HEK293T (cell line): ENCODE results near the gene MYLK.

Source experiments
- CTCF ChIA-PET: fragments of 350-600 bp; formaldehyde crosslinking; extraction: SDS; loops from one replicate; lab custom pipeline; 2021; ENCODE audit warnings: antibody characterized with exemption, inconsistent platforms; lab: Yijun Ruan, JAX
- POLR2A ChIA-PET: fragments of 350-600 bp; formaldehyde crosslinking; extraction: SDS; loops from one replicate; lab custom pipeline; 2020; ENCODE audit warnings: antibody characterized with exemption, inconsistent platforms; lab: Yijun Ruan, JAX
- DNase-seq: peaks from one replicate; pipeline ENCODE4 v3.0.0; 2012; ENCODE audit warnings: mixed read lengths; ENCODE audit errors: extremely low spot score
- ARNT ChIP-seq: fragments of 450-650 bp; IDR thresholded peaks from 2 replicates; pipeline ENCODE4 v1.6.1; 2017; ENCODE audit warnings: mild to moderate bottlenecking
- BHLHE40 ChIP-seq: fragments of 450-650 bp; IDR thresholded peaks from 2 replicates; pipeline ENCODE4 v1.6.1; 2016; ENCODE audit warnings: mild to moderate bottlenecking, moderate library complexity, borderline replicate concordance
- CTBP1 ChIP-seq: fragments of 450-650 bp; IDR thresholded peaks from 2 replicates; pipeline ENCODE4 v1.6.1; 2016; ENCODE audit warnings: borderline replicate concordance
- ELF4 ChIP-seq: fragments of 450-650 bp; IDR thresholded peaks from 2 replicates; pipeline ENCODE4 v1.6.1; 2017; ENCODE audit warnings: antibody characterized with exemption
- FOXA1 ChIP-seq: fragments of 450-650 bp; IDR thresholded peaks from 2 replicates; pipeline ENCODE4 v1.6.1; 2016; ENCODE audit warnings: mild to moderate bottlenecking
- FOXK2 ChIP-seq: fragments of 450-650 bp; IDR thresholded peaks from 2 replicates; pipeline ENCODE4 v1.6.1; 2016; ENCODE audit warnings: mild to moderate bottlenecking
- FOXM1 ChIP-seq: fragments of 450-650 bp; IDR thresholded peaks from 2 replicates; pipeline ENCODE4 v1.6.1; 2017; ENCODE audit warnings: mild to moderate bottlenecking, borderline replicate concordance
- HDGF ChIP-seq: fragments of 450-650 bp; IDR thresholded peaks from 2 replicates; pipeline ENCODE4 v1.6.1; 2017; ENCODE audit warnings: antibody characterized with exemption, borderline replicate concordance
- L3MBTL2 ChIP-seq: fragments of 450-650 bp; conservative IDR thresholded peaks from 2 replicates; pipeline ENCODE4 v1.6.1; 2016; ENCODE audit warnings: mild to moderate bottlenecking
- LEF1 ChIP-seq: fragments of 450-650 bp; IDR thresholded peaks from 2 replicates; pipeline ENCODE4 v1.6.1; 2017; ENCODE audit warnings: mild to moderate bottlenecking, borderline replicate concordance
- NFRKB ChIP-seq: fragments of 450-650 bp; IDR thresholded peaks from 2 replicates; pipeline ENCODE4 v1.6.1; 2016; ENCODE audit warnings: mild to moderate bottlenecking, moderate library complexity
- SP1 ChIP-seq: fragments of 450-650 bp; IDR thresholded peaks from 2 replicates; pipeline ENCODE4 v1.6.1; 2017
- SUZ12 ChIP-seq: fragments of 450-650 bp; IDR thresholded peaks from 2 replicates; pipeline ENCODE4 v1.6.1; 2016; ENCODE audit warnings: mild to moderate bottlenecking
- TARDBP ChIP-seq: fragments of 450-650 bp; IDR thresholded peaks from 2 replicates; pipeline ENCODE4 v1.6.1; 2016
- ZNF384 ChIP-seq: fragments of 450-650 bp; IDR thresholded peaks from 2 replicates; pipeline ENCODE4 v1.6.1; 2016
- TF ChIP-seq, protein P1 (sequence below): fragments of 450-650 bp; IDR thresholded peaks from 2 replicates; pipeline ENCODE4 v1.6.1; 2016

The MYLK gene

GRCh38 chr3:123841476-123842238 lies 42.5 kb downstream of the MYLK start:
- no peak for DNase-seq
- no peak for TF ChIP-seq ELF4
- no peak for TF ChIP-seq HDGF
- TF ChIP-seq TARDBP, result no peak
- no peak for TF ChIP-seq SUZ12
- TF ChIP-seq L3MBTL2, result no peak
- TF ChIP-seq ARNT, result no peak
- no peak for TF ChIP-seq SP1
- no peak for TF ChIP-seq CTBP1
- TF ChIP-seq FOXK2, result no peak
- no peak for TF ChIP-seq NFRKB
- no peak for TF ChIP-seq BHLHE40
- TF ChIP-seq LEF1, result no peak
- TF ChIP-seq, protein P1, sequence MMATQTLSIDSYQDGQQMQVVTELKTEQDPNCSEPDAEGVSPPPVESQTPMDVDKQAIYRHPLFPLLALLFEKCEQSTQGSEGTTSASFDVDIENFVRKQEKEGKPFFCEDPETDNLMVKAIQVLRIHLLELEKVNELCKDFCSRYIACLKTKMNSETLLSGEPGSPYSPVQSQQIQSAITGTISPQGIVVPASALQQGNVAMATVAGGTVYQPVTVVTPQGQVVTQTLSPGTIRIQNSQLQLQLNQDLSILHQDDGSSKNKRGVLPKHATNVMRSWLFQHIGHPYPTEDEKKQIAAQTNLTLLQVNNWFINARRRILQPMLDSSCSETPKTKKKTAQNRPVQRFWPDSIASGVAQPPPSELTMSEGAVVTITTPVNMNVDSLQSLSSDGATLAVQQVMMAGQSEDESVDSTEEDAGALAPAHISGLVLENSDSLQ, result no peak
- TF ChIP-seq FOXM1, result no peak
- TF ChIP-seq ZNF384, result no peak
- no peak for TF ChIP-seq FOXA1
- ChIA-PET POLR2A (no interaction called here), CTCF (no interaction called here)

DNA sequence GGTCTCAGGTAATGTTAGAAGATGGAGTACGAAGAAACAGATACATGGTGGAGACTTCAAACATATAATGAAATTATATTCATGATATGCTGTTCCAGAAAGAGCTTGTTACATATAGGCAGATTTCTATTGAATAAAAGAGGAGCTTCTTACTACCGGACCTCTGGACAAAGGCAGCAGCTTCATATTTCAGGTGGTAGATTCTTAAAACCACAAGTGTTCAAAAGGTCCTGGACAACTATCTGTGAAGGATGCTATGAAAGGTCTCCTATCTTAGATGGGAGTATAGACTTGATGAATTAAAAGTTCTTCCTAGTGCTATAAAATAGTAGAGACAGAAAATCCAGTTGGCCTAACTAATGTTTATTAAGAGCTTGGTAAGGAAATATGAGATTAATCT lies 43.2 kb downstream of the MYLK start:
- ChIA-PET CTCF (no interaction called here), POLR2A (no interaction called here)
- no peak for DNase-seq
- TF ChIP-seq BHLHE40 (no peak), SUZ12 (no peak), FOXM1 (no peak), LEF1 (no peak), NFRKB (no peak), CTBP1 (no peak), ZNF384 (no peak), FOXA1 (no peak)
- TF ChIP-seq, protein P1, result no peak

- TF ChIP-seq, protein P1, result no peak
- TF ChIP-seq SUZ12 (no peak), HDGF (no peak), BHLHE40 (no peak), CTBP1 (no peak), NFRKB (no peak), FOXM1 (no peak), TARDBP (no peak), ARNT (no peak), FOXA1 (no peak), FOXK2 (no peak)
- no peak for DNase-seq
- ChIA-PET POLR2A (no interaction called here), CTCF (no interaction called here)
Measured at GRCh38 chr3:123837858-123838257, 46.3 kb downstream of the MYLK start.

GRCh38 chr3:123834631-123835030 lies 49.5 kb downstream of the MYLK start:
- POLR2A ChIA-PET, result no interaction called here
- TF ChIP-seq LEF1 (no peak), ARNT (no peak), NFRKB (no peak), BHLHE40 (no peak), TARDBP (no peak)
- CTCF ChIA-PET, result no interaction called here
- no peak for DNase-seq

- CTCF ChIA-PET, result no interaction called here
- no peak for DNase-seq
- POLR2A ChIA-PET, result no interaction called here
- TF ChIP-seq LEF1 (no peak), FOXK2 (no peak), BHLHE40 (no peak), FOXA1 (no peak), ELF4 (no peak), SUZ12 (no peak), ARNT (no peak)
- TF ChIP-seq, protein P1, result no peak
Measured at GRCh38 chr3:123833398-123833785, 50.7 kb downstream of the MYLK start.

- CTCF ChIA-PET, result no interaction called here
- no peak for DNase-seq
- POLR2A ChIA-PET, result no interaction called here
- no peak for TF ChIP-seq FOXM1
- no peak for TF ChIP-seq HDGF
- TF ChIP-seq, protein P1, result no peak
- no peak for TF ChIP-seq BHLHE40
- TF ChIP-seq NFRKB, result no peak
- TF ChIP-seq TARDBP, result no peak
- no peak for TF ChIP-seq L3MBTL2
- no peak for TF ChIP-seq ARNT
- TF ChIP-seq FOXK2, result no peak
- no peak for TF ChIP-seq FOXA1
- TF ChIP-seq LEF1, result no peak
- no peak for TF ChIP-seq ELF4
- no peak for TF ChIP-seq ZNF384
- no peak for TF ChIP-seq SUZ12
- no peak for TF ChIP-seq SP1
Measured at GRCh38 chr3:123832692-123833397, 51.3 kb downstream of the MYLK start.
